ENCODE results near the gene MAPK10. TPM values are rescaled to one million over a fixed set of nuclear protein-coding genes. Genes with fewer than 3 reads are reported as not detected.

MAPK10 gene
- total RNA-seq, 1 donor from 2014 or later: 92.6 TPM

DNA sequence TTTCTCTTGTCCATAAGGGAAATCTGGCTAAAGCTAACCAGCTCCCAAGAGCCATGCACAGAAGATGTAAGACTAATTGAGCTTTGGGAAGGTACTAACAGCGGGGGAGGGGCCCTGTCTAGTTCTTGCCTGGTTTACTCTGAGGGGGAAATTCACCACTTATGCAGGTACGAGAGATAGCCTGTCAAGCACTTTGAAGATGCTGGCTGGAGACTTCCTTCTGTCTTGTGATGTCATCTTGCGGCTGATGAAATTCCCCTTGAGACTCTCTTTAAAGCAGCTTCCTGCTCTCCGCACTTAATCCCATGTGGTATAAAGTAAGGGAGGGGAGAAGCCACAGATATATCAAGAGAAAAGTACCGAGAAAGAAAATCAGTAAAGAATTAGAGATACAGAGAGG lies 345.3 kb downstream of the MAPK10 start:
- H3K9me3 Mint-ChIP-seq (ENCODE audit: unreplicated experiment): peaks cover 2% of the 10 kb centered on the region
- TF ChIP-seq, protein P1, sequence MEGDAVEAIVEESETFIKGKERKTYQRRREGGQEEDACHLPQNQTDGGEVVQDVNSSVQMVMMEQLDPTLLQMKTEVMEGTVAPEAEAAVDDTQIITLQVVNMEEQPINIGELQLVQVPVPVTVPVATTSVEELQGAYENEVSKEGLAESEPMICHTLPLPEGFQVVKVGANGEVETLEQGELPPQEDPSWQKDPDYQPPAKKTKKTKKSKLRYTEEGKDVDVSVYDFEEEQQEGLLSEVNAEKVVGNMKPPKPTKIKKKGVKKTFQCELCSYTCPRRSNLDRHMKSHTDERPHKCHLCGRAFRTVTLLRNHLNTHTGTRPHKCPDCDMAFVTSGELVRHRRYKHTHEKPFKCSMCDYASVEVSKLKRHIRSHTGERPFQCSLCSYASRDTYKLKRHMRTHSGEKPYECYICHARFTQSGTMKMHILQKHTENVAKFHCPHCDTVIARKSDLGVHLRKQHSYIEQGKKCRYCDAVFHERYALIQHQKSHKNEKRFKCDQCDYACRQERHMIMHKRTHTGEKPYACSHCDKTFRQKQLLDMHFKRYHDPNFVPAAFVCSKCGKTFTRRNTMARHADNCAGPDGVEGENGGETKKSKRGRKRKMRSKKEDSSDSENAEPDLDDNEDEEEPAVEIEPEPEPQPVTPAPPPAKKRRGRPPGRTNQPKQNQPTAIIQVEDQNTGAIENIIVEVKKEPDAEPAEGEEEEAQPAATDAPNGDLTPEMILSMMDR (IDR thresholded peaks at IDR 0.05; ENCODE audit: partially characterized antibody, unreplicated experiment): no peak
- DNase-seq: peak; percentile 42
- no peaks in the 10 kb centered on the region for H3K27me3 Mint-ChIP-seq (ENCODE audit: unreplicated experiment)
- H3K27ac Mint-ChIP-seq (ENCODE audit: unreplicated experiment): peak overlapping the region; percentile 23
- peaks cover 24% of the 10 kb centered on the region for H3K4me1 Mint-ChIP-seq (ENCODE audit: low read depth, unreplicated experiment)
- no peaks in the 10 kb centered on the region for H3K36me3 Mint-ChIP-seq (ENCODE audit: unreplicated experiment)
- H3K4me3 Mint-ChIP-seq (ENCODE audit: unreplicated experiment): peak overlapping the region; percentile 21

DNA sequence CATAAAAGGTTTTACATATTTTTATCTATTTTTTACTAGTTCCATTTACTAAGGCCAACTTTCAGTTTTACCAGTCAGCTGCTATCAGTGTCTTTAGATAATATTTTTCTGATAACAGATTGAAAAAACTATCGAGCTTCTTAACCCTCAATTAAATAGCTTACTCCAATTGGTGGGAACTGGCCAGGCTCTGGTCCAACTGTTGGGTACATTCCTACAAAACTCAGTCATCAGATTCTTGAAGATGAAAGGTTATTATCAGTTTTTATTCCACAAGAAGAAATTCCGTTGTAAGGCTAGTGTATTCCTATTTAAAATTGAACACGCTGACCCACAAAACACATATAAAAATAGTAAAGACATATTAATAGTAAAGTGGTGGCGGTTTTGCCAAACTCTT lies 346.2 kb downstream of the MAPK10 start:
- Mint-ChIP-seq H3K36me3 (ENCODE audit: unreplicated experiment) (no peaks in the 10 kb centered on the region), H3K27me3 (ENCODE audit: unreplicated experiment) (no peaks in the 10 kb centered on the region), H3K27ac (ENCODE audit: unreplicated experiment) (no peak overlapping the region), H3K4me1 (ENCODE audit: low read depth, unreplicated experiment) (peaks cover 19% of the 10 kb centered on the region), H3K9me3 (ENCODE audit: unreplicated experiment) (peaks cover 2% of the 10 kb centered on the region), H3K4me3 (ENCODE audit: unreplicated experiment) (no peak overlapping the region)
- no peak for DNase-seq
- TF ChIP-seq, protein P1 (IDR thresholded peaks at IDR 0.05; ENCODE audit: partially characterized antibody, unreplicated experiment): no peak

DNA sequence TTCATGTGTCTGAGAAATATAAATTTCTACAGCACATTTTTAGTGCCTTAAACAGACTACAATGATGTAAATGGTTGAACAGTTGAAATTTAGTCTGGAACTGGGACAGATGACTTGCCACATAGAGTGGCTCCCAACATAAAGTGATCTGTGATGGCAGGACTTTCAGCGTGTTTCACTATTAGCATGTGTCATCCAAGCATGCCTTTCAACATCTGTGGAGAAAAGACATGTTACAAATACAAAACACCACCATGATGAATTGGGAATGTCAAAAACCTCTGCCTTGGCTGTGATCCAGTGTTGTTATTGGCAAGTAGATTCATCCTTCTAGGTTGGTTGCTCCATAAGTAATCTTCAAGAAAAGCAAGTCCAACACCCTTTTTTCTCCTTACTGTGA lies 348.7 kb downstream of the MAPK10 start:
- DNase-seq: no peak
- Mint-ChIP-seq H3K4me1 (ENCODE audit: low read depth, unreplicated experiment) (peaks cover 12% of the 10 kb centered on the region), H3K36me3 (ENCODE audit: unreplicated experiment) (no peaks in the 10 kb centered on the region), H3K4me3 (ENCODE audit: unreplicated experiment) (no peak overlapping the region), H3K27me3 (ENCODE audit: unreplicated experiment) (no peaks in the 10 kb centered on the region), H3K9me3 (ENCODE audit: unreplicated experiment) (peaks cover under 1% of the 10 kb centered on the region), H3K27ac (ENCODE audit: unreplicated experiment) (no peak overlapping the region)
- TF ChIP-seq, protein P1 (IDR thresholded peaks at IDR 0.05; ENCODE audit: partially characterized antibody, unreplicated experiment): no peak

DNA sequence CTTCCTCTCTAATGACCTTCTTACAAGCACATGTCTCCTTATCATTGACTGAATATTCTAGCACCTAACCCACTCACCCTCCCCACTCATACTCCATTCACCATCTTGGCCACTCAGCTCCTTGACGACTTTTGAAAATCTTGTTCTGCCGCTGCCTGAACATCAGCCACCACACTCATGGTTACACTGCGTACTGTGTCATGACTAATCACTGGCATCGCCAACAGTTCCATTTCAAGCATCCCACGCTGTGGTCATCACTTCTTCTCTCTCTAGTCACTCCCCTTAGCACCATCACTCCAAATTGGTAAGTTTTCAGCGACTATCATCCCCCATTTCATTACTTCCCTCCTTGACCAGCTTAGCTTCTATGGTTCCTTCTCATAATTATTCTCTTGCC lies 352.8 kb downstream of the MAPK10 start:
- TF ChIP-seq, protein P1 (IDR thresholded peaks at IDR 0.05; ENCODE audit: partially characterized antibody, unreplicated experiment): no peak

DNA sequence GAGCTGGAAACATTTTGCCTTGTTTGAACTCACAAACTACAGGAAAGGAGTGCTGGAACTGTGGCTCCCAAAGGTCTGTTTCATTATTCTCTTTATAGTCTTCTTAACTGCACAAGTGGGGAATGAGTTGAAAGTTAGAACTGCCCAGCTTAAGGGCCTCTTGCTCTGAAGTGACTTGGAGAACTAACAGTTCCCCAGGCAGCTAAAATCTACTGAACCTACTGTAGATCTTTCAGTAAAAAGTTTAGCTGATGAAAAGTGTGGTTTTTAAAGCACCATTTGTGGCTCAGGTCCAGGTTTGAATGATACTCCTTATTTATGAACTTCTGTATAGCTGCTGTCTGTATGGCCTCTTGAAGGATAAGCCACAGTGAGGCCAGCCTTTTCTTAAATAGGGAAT lies 353.8 kb downstream of the MAPK10 start:
- Mint-ChIP-seq H3K27ac (ENCODE audit: unreplicated experiment) (no peak overlapping the region), H3K36me3 (ENCODE audit: unreplicated experiment) (no peaks in the 10 kb centered on the region), H3K9me3 (ENCODE audit: unreplicated experiment) (no peaks in the 10 kb centered on the region), H3K27me3 (ENCODE audit: unreplicated experiment) (no peaks in the 10 kb centered on the region), H3K4me1 (ENCODE audit: low read depth, unreplicated experiment) (peaks cover 3% of the 10 kb centered on the region), H3K4me3 (ENCODE audit: unreplicated experiment) (no peak overlapping the region)
- TF ChIP-seq, protein P1 (IDR thresholded peaks at IDR 0.05; ENCODE audit: partially characterized antibody, unreplicated experiment): no peak
- no peak for DNase-seq

More for the DNA sequence above, 352.8 kb downstream of the MAPK10 start:
- DNase-seq: no peak
- Mint-ChIP-seq H3K4me1 (ENCODE audit: low read depth, unreplicated experiment) (no peaks in the 10 kb centered on the region), H3K27me3 (ENCODE audit: unreplicated experiment) (no peaks in the 10 kb centered on the region), H3K27ac (ENCODE audit: unreplicated experiment) (no peak overlapping the region), H3K4me3 (ENCODE audit: unreplicated experiment) (no peak overlapping the region), H3K9me3 (ENCODE audit: unreplicated experiment) (no peaks in the 10 kb centered on the region), H3K36me3 (ENCODE audit: unreplicated experiment) (no peaks in the 10 kb centered on the region)

Data from glutamatergic neuron (in vitro differentiated cells).